ENCODE measurements around the gene PER1.

PER1 gene

GRCh38 chr17:8100763-8101162 is 51.4 kb downstream of the PER1 start:
- FAIRE-seq: no peak
- DNase-seq (ENCODE audit: low spot score): no peak

- FAIRE-seq (no peak), DNase-seq (ENCODE audit: low spot score) (no peak)
These were observed 52.1 kb downstream of the PER1 start for GRCh38 chr17:8100111-8100510.

GRCh38 chr17:8096541-8096940 is 55.7 kb downstream of the PER1 start:
- FAIRE-seq (no peak), DNase-seq (ENCODE audit: low spot score) (no peak)

- no peak for FAIRE-seq
- DNase-seq (ENCODE audit: low spot score): no peak
These were observed 56.8 kb downstream of the PER1 start for GRCh38 chr17:8095361-8095760.

- DNase-seq (ENCODE audit: low spot score): no peak
- FAIRE-seq: no peak
These were observed 61.0 kb downstream of the PER1 start for GRCh38 chr17:8091033-8091687.
